Renal cortex interstitium (tissue), 11 donors: ENCODE measurements around the gene KIF21B. TPM values are rescaled to one million over a fixed set of nuclear protein-coding genes. Genes with fewer than 3 reads are reported as not detected.

Experiments used
- DNase-seq, 11 donors: peaks; one replicate each; pipeline ENCODE4 v3.0.0-alpha.2; 2013; ENCODE audit warnings: low read depth in 9 of 11, low spot score in 4 of 11; ENCODE audit errors: extremely low read depth in 1 of 11
- polyA plus RNA-seq, 3 donors: library from polyadenylated mRNA; unstranded; fragments of 120-200 nt; gene quantifications; one replicate each; pipeline ENCODE4 v1.2.1, GENCODE V29; 2013; ENCODE audit not compliant: insufficient read length in 3 of 3

KIF21B gene
- polyA plus RNA-seq, 3 donors, result 2.1 to 3.2 (median 2.3) TPM

GRCh38 chr1:201051399-201051798 is 27.9 kb upstream of the KIF21B start:
- no peak for DNase-seq

DNA sequence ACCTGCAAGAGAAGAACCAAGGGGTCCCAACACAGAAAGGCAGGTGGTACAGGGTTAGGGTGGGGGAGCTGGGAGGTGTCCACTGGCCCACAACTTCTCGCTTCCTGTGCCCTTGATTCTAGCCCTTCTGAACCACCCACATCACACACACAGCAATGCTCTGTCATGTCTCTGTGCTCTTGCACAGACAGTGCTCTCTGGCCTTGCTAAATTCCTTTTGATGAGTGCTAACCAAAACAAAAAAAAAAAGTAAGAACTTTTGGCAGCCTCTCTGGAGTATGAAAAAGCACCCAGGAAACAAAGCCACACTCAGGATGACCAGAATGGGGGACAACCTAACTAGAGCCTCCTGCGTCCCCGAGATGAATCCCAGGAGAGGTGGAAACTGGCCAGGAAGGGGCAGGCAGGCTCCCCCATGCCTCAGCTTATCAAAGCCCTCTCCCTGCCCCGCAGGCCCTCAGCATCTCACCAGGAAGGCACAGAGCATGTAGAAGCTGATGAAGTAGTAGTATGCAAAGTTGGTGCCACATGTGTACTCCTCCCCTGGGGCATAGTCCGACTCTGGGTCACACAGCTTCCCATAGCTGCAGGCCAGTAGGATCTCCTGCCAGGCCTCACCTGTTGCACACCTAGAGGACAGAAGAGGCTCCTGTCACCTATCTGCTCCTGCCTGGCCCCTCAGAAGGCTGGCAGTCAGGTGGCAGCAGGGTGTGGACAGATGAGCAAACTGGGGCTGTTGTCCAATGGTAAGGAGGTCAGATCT is 27.2 kb upstream of the KIF21B start:
- DNase-seq, result no peak

DNA sequence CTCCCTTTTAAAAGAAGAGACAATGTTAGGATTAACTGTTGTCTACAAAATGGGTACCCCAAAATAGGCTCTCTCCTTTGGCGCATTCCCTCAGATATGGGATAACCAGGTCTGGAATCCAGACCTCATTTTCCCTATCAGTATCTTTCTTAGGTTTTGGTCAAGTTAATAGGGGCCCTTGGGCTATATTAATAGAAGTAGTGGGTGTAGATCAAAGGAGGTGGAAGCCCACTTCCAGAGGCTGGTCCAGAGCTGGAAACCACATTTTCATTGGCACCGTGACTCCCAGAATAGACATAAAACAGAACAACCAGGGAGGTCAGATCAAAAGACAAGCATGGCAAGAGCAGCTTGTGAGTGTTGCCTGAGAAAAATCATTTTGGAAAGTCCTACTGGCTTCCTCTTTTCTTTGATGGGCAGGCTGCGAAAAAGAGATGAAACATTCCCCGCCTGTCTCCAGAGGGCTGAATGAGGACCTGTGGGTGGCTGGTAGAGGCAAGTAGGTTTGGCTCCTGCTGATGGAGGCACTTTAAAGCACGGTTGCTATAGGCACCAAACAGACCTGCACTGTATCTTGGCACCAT is 25.8 kb upstream of the KIF21B start:
- DNase-seq, result no peak

GRCh38 chr1:201048521-201048920 is 25.0 kb upstream of the KIF21B start:
- DNase-seq, result no peak

DNA sequence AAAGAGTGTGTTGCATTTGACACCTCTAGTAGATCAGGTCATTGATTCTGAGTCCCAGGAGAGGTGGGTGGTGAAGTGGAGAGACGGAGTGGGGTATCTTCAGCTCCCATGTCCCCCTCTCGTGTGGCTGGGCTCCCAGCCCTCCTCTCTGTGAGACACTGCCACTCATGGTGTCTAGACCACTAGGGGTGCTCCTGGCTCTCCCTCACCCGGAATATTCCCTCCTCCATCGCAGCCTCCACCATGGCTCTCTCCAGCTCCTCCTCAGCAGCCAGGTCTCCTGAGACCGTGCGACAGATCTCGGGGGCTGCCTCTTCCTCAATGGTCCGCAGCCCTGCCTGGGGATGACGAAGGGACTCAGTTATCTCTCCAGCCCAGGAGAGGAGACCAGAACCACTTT is 20.6 kb upstream of the KIF21B start:
- DNase-seq, result no peak

DNA sequence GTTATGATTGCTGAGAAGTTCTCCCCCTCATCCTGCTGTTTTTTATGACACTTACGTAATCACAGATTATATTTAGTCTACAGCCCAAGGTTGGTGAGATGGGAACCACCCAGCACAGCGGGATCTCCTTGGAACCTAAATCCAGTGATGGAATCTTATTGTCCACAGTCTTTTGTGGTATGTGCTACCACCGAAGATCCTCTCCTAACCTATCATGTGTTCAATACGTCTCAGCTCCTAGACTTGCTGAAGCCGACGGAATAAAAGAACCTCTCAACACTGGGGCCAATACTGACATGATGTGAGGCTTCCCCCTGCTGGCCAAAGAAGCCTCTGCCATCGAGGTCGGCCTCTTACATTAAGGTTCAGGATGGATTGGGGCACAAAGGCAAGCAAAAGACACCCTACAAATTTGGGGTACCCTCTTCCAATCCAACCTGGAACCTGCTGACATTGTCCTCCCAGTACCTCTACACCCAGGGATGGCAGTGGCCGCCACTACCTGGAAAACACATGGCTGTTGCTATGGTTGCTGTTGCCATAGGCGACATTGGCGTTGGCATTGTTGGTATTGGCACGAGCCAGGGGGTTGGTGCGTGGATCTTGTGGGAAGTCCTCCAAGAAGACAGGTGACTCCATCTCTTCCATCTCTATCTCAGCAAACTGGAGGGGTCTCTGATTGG is 19.4 kb upstream of the KIF21B start:
- peak in 10 of 11 donors; percentile 41 to 71 (median 56) for DNase-seq

GRCh38 chr1:201041011-201041410 is 17.5 kb upstream of the KIF21B start:
- DNase-seq, result no peak

- no peak for DNase-seq
These were observed 16.4 kb upstream of the KIF21B start for GRCh38 chr1:201039876-201040275.

DNA sequence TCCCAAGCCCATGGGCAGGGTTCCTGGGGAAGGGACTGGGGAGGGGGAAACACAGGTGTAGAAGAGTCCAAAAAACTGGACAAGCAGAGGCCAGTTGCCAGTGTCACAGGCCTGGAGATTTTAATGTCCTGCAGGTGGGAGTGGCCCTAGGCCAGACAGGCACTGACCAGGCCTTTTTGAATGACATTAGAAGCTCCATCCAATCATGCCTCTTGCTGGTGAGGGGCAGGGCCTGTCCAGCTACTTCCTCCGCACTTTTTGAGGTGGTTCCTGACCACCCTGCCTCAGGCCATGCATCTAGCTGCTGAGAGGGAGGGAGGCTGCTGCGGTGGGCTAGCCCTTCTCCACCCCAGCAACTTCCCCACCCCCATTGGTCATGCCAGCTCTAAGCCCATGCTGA is 15.9 kb upstream of the KIF21B start:
- no peak for DNase-seq

GRCh38 chr1:201038186-201038876 is 14.8 kb upstream of the KIF21B start:
- no peak for DNase-seq

DNA sequence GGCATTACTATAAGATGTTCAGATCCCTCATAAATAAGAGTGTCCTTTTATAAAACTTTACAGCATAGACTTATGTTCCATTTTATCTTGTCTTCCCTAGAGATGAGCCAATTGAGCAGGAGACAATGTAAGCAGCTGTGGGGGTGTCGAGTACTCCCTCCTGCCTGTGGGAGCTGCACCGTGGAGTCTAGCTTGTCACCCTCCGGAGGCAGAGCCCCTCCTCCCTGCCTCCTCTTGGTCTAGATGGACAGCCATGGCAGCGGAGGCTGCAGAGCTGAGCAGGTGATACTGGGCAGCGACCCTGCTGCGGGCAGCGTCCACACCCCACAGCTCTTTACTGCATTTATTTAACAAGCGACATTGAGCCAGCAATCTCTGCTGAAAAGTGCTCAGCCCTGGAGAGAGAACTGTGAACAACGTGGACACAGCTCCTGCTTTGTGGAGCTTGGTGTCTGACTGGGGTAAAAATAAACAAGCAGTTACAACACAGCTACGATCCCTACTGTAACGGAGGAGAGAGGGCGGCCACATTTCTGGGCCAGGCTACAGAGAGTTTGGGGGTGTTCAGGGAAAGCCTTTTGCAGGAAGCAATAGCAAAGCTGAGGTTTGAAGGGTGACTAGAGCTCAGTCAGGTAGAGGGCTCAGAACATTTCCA is 12.8 kb upstream of the KIF21B start:
- no peak for DNase-seq

GRCh38 chr1:201034671-201035070 is 11.2 kb upstream of the KIF21B start:
- DNase-seq, result no peak

GRCh38 chr1:201032408-201032807 is 8.9 kb upstream of the KIF21B start:
- no peak for DNase-seq

DNA sequence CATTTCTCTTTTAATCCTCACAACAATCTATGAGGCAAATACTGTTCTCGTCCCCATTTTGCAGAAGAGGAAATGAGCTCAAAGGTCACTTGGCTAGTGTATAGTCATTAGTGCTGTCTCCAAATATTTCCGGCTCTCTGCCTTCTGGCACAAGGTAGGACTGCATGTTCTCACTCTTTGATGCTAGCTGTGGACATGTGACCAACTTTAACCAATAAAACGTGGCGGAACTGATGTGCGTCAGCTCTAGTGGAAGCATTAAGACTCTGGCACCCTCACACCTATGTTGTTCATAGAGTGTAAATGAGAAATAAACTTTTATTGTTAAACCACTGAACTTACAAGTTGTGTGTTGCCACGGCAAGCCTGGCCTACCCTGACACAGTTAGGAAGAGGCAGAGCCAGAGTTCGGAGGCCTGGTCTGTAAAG is 5.0 kb upstream of the KIF21B start:
- no peak for DNase-seq

GRCh38 chr1:201026836-201027235 is 3.3 kb upstream of the KIF21B start:
- DNase-seq, result no peak

GRCh38 chr1:201026234-201026633 is 2.7 kb upstream of the KIF21B start:
- no peak for DNase-seq

- DNase-seq, result no peak
These were observed 2.1 kb upstream of the KIF21B start for GRCh38 chr1:201025571-201026002.

DNA sequence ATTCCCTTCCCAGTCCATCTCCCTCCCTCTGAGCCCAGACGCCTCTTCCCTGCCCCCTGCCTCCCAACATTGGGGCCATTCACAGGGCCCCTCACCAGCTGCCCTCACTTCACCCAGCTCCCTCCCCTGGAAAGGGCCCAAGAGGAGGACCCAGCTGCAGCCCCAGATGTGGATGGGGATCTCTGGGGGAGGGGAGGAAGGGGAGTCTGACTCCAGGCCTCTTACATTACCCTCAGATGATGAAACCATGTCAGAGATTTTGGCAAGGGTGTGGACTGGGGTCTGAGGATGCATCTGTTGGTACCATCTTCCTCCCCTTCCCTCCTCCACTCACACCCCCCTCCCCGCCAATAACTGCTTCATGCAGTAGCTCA is 1.1 kb upstream of the KIF21B start:
- DNase-seq, result no peak

DNA sequence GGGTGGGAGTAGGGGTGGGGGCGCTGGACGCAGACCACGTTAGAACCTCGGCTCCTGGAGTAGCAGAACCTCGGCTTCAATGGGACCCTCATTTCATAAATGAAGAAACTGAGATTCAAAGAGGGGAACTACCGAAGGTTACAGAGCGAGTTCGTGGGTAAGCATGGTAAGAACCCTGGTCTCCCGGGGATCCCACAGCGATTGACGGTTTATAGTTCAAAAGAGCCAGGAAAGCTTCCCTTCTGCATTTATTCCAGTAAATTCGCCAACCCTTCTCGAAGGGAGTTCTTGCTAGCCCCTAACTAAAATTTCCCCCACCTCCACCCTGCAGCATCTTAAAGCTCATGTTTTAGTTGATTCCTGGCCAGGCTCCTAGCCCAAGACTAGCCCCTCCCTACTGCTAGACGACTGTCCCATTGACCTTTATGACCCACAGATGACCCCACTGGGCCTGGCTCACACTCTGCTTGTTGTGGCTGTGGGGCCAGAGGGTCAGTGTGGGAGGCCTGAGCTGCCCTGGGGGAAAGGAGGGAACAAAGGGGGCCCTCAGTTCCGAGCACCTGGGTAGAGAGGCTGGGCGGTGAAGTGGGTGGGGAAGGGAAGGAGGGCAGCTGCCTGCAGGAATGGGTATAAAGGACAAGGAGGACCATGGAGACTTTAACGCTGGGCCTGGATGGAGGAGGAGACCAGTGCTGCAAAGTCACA is 558 bp upstream of the KIF21B start:
- DNase-seq, result no peak
